Activated effector memory CD4-positive, alpha-beta T cell treated with anti-CD3 and anti-CD28 coated beads, Interleukin-2, amount 50 U/mL, for 16 hours (primary cell): ENCODE results near the gene BANF1.
"Not testable (repeated sequence)": the region's sequence is repeated elsewhere in the genome, so short reads cannot be mapped to it uniquely, and the experiment has no call there.

Source experiments
- DNase-seq: peaks from one replicate; pipeline ENCODE4 v3.0.0-alpha.2; 2020

BANF1 gene

GRCh38 chr11:65978391-65979238 lies 23.7 kb upstream of the BANF1 start:
- DNase-seq = no peak

GRCh38 chr11:65979261-65979759 lies 23.0 kb upstream of the BANF1 start:
- no peak for DNase-seq

GRCh38 chr11:65981101-65981740 lies 21.1 kb upstream of the BANF1 start:
- DNase-seq = no peak

GRCh38 chr11:65981972-65982823 lies 20.1 kb upstream of the BANF1 start:
- DNase-seq = no peak

GRCh38 chr11:65982824-65983588 lies 19.3 kb upstream of the BANF1 start:
- no peak for DNase-seq

- no peak for DNase-seq
Measured at GRCh38 chr11:65983589-65983987, 18.7 kb upstream of the BANF1 start.

- no peak for DNase-seq
Measured at GRCh38 chr11:65987336-65987735, 15.0 kb upstream of the BANF1 start.

- DNase-seq = peak; percentile 94
Measured at GRCh38 chr11:65988791-65989592, 13.3 kb upstream of the BANF1 start.

GRCh38 chr11:65992056-65992455 lies 10.2 kb upstream of the BANF1 start:
- DNase-seq = no peak

- DNase-seq = no peak
Measured at GRCh38 chr11:65997286-65997685, 5.0 kb upstream of the BANF1 start.

GRCh38 chr11:66002648-66003225 lies 434 bp downstream of the BANF1 start:
- DNase-seq = no peak

- no peak for DNase-seq
Measured at GRCh38 chr11:66003291-66003690, 988 bp downstream of the BANF1 start.

- DNase-seq = no peak
Measured at GRCh38 chr11:66004186-66004585, 1.9 kb downstream of the BANF1 start.

- no peak for DNase-seq
Measured at GRCh38 chr11:66006134-66006890, 4.0 kb downstream of the BANF1 start.

- DNase-seq = no peak
Measured at GRCh38 chr11:66006891-66007176, 4.5 kb downstream of the BANF1 start.

GRCh38 chr11:66007201-66007634 lies 4.9 kb downstream of the BANF1 start:
- no peak for DNase-seq

GRCh38 chr11:66008095-66008467 lies 5.8 kb downstream of the BANF1 start:
- no peak for DNase-seq

GRCh38 chr11:66008468-66009101 lies 6.3 kb downstream of the BANF1 start:
- DNase-seq = no peak

GRCh38 chr11:66010036-66010435 lies 7.7 kb downstream of the BANF1 start:
- DNase-seq = not testable (repeated sequence)

- no peak for DNase-seq
Measured at GRCh38 chr11:66011239-66011784, 9.0 kb downstream of the BANF1 start.
